Effector CD4-positive, alpha-beta T cell (primary cell): ENCODE data around the gene PRLH. TPM values are rescaled to one million over a fixed set of nuclear protein-coding genes. Genes with fewer than 3 reads are reported as not detected.

Source experiments
- DNase-seq: peaks from one replicate; pipeline ENCODE4 v3.0.0-alpha.2; 2020
- total RNA-seq: gene quantifications from one replicate; lab custom pipeline; 2026; lab: John Stamatoyannopoulos, UW

PRLH gene, protein sequence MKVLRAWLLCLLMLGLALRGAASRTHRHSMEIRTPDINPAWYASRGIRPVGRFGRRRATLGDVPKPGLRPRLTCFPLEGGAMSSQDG
- not detected for total RNA-seq

DNA sequence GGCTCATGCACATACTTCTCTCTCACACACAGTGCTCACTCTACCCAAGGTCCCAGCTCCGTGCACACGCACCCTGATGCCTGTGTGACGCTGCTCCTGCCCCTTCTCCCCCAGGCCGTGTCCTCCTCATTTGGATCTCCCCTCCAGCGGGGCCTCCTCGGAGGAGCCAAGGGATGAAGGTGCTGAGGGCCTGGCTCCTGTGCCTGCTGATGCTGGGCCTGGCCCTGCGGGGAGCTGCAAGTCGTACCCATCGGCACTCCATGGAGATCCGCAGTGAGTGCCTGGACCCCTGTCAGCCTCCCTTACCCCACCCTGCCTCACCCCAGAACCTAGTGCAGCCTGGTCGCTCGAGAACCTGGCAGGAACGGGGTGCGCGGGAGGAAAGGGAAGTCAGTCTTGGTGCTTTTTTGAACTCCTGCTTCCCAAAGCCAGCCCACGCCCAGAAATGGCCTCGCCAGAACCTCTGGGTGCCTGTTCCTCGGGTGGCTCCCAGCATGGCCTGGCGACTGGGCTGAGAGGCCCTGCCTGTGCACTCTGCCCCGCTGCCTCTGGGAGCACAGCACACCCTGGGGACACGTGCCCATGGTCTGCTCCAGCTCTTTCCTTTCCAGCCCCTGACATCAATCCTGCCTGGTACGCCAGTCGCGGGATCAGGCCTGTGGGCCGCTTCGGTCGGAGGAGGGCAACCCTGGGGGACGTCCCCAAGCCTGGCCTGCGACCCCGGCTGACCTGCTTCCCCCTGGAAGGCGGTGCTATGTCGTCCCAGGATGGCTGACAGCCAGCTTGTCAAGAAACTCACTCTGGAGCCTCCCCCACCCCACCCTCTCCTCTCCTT is at the start of gene PRLH:
Gene PRLH, plus strand, starts transcription at position 174 of the 835 bp plus-strand sequence. Its CDS starts 0 bp downstream, at position 174.
- no peak for DNase-seq

DNA sequence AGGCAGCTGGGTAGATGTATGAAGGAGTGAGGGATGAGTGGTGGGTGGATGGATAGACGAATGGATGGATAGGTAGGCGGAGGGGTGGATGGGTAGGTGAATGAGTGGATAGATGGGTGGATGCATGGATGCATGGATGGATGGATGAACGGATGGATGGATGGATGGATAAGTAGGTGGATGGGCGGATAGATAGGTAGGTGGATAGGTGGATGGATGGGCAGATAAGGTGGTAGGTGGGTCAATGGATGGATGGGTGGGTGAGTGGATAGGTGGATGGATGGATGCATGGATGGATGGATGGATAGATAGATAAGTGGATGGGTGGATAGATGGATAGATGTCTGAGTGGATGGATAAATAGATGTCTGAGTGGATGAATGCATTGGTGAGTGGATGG is 49.2 kb upstream of the PRLH start:
- no peak for DNase-seq

DNA sequence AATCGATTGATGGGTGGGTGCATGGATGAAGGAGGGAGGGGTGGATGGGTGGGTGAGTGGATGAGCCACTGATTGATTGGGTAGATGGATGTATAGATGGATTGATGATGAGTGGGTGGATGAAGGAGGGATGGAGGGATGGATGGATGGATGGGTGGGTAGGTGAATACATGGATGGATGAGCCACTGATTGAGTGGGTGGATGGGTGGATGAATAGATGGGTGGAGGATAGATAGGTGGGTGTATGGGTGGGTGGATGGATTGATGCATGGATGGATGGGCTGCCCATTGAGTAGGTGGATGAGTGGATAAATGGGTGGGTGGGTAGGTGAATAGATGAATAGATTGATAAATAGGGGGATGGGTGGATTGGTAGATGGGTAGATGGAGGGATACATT is 48.4 kb upstream of the PRLH start:
- no peak for DNase-seq

DNA sequence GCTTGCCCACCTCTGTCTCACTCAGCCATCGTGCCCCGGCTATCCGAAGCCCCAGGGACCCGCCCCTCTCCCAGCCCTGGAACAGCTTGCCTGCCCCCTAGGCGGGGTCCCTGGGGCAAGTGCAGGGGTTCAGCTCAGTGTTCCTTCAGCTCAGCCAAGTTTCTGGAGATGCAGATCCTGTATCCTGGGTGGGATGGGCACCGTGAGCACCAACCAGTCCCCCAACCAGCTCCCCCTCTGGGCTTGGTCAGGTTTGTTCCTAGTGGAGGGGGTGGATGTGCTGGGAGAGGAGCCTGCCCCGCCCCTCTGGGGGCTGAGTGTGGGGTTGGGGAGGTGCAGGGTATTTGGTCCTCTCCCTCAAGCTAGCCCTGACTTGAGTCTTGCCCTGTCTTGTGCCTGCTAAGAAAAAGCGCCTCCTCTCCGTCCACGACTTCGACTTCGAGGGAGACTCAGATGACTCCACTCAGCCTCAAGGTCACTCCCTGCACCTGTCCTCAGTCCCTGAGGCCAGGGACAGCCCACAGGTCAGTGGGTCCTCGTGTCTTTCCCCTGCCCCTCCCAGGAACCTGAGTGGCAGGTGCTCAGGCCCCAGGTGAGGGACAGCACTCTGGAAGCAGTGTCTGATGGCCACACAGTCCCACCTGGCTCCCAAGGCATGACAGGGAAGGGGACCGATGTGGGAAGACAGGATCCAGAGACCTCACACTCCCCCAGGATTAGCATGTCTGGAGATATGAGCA is 46.7 kb upstream of the PRLH start:
- DNase-seq, result no peak

DNA sequence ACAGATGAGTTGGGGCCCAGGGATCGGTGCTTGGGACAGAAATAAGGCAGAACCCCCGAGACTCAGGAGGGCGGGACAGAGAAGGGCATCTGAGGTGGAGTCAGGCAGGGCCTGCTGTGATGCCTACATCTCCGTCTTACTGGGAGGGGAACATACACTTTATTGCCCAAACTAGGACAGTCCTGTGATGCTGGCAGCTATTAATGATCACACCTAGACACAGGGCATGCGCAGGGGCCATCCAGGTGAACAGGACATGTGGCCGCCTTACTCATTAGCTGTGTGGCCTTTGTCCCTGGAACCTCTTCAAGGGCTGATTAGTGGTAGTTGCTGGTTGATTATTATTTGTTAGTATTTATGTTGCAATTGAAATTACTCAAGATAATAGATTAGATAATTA is 46.1 kb upstream of the PRLH start:
- no peak for DNase-seq

DNA sequence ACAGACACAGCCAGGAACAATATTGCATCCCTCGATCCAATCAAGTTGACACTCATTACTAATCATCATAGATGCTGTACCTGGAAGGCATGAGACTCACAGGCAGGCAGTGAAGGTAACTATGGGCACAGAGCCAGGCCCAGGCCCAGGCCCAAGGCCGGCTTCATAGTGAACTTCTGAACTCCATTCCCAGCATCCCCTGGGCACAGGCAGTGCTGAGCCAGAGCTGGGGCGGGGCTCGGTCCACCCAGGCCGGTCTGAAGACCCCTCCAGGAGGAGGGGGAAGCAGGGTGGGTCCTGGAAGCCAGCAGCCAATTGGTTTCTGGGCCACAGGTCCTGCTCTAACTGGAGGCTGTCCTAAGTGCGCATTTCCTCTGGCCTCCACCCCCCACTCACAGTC is 41.7 kb upstream of the PRLH start:
- no peak for DNase-seq

DNA sequence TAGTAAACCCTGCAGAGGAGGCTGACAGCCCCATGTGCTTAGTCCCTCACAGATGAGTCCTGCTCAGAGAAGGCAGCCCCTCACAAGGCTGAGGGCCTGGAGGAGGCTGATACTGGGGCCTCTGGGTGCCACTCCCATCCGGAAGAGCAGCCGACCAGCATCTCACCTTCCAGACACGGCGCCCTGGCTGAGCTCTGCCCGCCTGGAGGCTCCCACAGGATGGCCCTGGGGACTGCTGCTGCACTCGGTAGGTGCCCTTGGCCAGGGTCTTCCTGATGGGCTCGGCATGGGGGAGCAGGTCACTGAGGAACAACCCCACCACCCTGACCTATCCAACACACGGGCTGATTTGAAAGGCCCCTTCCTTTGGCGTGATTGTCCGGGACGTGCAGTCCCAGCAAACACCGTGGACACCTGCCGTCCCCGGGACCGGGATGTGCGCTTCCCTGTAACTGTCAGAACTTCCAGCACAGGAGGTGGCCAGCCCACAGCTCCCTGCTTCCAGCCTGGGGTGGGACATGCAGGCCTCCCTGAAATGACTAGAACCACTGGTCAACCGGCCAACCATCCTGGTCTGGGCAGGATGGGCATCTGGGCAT is 40.7 kb upstream of the PRLH start:
- no peak for DNase-seq

DNA sequence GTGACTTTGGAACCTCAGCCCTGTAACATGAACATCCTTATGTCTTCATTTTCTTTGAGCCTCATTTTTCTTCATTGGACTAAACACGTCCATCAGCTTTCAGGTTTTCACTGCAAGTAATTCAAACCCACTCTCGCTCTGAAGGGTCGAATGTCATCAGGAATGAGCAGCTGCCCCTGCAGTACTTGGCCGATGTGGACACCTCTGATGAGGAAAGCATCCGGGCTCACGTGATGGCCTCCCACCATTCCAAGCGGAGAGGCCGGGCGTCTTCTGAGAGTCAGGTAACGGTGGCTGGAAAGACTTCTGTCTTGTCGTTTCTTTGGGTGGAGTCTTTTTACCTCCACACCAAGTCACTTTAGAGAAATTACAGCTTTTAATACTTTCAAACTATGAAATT is 39.1 kb upstream of the PRLH start:
- DNase-seq, result no peak

DNA sequence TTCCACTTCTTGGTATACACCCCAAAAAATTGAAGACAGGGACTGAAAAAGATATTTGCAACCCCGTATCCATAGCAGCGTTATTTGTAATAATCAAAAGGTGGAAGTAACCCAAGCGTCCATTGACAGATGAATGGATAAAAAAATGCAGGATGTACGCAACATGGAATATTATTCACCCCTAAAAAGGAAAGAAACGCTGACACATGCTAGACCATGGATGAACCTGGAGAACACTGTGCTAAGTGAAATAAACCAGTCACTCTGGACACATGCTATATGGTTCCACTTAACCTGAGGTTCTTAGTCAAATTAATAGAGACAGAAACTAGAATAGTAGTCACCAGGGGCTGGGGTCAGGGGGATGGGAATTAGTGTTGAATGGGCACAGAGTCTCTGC is 38.6 kb upstream of the PRLH start:
- DNase-seq, result no peak

DNA sequence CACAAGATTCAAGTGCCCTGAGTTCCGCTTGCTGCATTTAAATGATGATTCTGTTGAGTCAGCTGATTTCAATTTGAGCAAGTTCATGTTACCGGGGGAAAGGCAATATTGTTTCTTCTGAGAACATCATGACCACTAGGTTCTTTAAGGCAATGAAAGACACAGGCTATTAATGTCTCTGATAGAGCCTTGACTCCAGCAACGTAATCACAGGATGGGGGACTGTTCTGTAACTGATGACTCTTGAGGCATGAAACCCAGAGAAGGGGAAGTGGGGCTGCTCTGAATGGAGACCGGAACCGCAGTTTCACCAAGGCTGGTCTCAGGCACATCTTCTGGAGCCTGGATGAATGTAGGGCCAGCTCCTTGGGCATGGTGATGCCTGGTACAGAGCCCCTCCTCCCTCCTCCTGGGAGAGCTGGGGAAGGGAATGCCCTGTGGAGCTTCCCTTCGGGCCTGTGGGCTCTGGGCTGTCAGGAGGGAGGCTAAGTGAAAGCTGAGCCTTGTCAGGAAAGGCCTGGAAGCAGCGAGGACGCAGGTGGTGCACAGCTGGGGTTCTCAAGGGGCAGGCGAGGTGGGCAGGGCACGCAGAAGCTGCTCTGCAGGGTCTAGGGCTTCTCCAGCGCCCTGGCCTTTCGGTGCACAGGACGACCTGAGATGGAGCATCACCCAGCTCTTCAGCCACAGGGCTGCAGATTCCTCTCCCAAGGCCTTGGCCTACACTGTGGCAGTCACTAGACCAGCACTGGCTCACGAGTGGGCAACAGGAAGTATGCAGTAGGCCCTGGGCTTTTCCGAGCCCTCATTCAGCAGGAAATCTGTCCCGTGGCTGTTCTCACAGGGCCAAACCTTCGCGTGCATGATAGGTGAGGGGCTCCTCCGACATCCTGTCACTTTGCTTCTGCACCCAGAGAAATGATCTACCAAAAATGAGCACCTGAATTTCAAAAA is 36.6 kb upstream of the PRLH start:
- no peak for DNase-seq

DNA sequence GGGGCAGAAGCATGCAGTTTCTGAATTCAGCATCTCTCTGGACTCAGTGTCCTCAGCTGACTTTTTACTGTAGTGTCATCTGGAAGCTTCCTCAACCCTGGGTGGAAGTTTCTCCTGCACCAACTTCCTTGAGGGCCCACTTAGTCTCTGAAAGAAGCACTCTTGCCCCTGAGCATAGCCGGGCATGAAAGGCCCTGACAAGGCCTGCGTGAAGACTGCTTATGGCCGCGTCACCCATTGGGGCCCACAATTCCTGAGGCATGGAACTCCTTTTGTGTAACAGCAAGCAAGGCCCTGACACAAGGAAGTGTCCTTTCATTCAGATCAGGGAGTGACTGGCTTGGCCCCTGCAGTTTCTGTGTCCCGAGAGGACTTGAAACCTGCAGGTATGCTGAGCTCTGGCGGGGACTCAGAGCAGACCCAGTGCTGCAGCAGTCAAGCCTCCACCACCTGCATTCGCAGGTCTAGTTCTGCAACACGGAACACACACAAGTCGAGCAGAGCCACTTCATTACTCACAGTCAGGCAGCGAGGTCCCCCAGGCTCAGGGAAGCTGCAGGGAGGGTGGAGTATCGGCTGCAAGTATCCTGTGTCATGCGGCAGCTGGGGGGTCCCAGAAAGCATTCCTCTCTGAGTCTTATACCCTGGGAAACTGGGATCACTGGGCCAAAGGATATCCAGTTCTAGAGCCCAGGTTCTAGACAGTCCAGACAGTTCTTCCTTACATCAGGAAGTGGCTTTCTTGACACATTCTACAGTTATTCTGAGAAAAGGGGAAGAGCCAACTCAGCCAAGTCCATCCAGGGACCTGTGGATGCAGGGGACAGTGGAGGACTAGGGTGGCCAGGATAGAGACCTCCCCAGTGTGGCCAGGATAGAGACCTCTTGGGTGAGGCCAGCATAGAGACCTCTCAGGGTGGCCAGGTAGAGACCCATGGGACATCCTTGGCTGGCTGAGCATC is 35.6 kb upstream of the PRLH start:
- DNase-seq, result no peak

DNA sequence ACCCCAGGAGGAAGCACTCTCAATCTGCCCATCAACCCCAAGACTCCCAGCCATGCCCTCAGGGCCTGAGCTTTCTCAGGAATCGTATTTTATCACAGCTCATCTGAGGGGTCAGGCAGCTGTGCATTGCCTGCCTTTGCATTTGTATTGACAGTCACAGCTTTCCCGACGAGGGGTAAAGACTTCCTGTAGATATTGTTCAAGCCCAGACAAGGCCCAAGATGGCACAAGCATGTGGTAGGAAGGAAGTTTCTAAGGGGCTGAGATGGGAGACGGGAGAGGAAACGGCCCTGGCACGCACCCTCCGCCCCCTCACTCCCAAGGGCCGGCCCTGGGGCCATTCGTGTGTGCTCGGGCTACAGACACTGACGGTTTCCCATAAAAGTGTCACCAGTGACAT is 34.2 kb upstream of the PRLH start:
- DNase-seq, result no peak

DNA sequence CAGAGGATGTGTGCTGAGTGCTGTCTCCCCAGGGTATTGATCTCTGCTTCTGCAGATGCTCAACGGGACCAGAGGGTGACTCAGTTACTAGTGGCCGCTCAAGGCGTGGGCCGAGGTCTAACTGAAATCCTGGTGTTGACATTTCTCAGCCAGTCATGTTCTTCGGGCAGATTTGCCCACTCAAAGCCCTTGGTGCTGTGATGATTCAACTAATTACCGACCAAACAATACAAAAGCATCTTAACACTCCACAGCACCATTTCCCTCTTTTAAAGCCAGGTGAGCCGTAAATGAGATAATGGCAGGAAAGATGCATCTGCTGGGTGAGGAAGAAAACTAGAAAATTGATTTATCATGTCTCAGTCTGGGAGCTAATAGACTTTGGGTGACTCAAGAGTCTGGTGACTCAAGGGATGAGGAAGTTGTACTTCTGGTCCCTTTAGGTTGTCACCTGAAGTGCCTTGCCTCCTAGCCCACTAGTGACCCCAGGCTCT is 32.7 kb upstream of the PRLH start:
- DNase-seq, result no peak

DNA sequence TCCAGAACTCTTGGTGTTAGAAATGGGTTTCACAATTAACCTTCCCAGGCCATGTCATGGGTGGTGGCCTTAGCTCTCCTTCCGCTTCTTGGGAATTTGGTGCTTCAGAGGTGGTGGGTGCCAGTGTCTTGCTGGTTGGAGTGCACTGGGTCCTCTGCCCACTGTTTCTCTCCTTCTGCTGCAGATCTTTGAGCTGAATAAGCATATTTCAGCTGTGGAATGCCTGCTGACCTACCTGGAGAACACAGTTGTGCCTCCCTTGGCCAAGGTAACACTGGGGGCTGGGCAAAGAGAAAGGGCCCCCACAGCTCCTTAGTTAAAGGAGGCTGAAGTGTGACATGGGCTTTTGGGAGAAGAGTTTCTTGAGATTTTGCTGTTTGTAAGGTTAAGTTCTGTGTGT is 32.0 kb upstream of the PRLH start:
- no peak for DNase-seq

DNA sequence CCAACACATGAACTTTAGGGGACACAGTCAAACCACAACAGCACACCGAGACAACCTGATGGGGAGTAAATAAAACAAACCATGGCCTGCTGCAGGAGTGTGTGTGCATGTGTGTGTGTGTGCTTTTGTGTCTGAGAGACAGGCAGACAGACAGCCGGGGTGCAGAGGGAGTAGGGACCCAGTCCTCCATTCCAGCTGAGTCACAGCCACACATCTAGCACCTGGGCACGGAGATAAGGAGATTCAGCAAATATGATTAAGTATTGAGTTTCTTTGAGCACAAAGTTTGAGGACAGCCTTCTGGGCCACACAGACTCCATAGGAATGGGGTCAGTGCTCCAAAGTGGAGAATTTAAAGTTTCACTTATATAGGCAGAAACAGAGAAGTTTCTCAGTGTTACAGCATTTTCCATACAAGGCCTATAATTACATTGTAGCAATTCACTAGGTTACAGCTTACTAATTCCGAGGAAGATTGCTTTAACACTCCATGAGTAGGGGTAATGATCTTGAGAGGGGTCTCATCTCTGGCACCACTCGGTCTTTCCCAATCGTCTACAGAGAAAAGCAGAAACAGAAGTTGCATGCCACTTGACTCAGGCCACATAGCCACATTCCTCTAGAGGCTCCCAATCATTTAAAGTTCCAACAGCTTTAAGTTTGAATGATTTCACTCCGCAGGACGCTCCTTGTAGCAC is 30.8 kb upstream of the PRLH start:
- no peak for DNase-seq

DNA sequence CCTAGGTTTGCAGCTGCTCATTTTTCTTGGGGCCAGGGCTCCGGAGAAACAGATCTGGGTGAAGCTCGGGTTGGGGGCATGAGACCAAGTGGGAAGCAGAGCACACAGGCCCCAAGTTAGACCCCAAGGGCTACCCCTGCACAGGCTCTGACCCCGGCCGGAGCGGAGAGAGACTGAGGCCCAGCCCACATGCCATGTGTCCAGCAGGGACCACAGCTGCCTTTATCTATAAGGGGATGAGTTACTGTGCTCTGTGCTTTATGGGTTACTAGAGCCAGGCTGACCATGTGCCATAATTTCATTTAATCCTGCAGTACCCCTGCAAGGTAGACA is 30.3 kb upstream of the PRLH start:
- no peak for DNase-seq

DNA sequence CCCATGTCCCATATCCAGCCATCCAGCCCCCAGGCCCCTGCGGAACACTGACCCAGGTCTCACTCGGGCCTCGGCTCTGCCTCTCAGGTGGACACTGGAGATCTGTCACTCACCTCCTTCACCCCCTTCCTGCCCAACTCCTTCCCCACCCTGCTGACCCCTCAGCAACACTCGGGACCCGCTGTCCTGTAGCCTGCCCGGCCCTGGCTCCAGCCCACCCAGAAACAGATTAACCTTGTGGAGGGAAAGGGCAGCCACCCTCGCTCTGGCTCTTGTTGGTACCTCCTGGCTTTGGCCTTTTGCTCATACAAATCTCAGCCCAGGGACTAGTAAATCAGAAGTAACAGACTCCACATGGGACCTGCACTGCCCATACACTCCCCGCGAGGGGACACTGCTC is 29.8 kb upstream of the PRLH start:
- no peak for DNase-seq

DNA sequence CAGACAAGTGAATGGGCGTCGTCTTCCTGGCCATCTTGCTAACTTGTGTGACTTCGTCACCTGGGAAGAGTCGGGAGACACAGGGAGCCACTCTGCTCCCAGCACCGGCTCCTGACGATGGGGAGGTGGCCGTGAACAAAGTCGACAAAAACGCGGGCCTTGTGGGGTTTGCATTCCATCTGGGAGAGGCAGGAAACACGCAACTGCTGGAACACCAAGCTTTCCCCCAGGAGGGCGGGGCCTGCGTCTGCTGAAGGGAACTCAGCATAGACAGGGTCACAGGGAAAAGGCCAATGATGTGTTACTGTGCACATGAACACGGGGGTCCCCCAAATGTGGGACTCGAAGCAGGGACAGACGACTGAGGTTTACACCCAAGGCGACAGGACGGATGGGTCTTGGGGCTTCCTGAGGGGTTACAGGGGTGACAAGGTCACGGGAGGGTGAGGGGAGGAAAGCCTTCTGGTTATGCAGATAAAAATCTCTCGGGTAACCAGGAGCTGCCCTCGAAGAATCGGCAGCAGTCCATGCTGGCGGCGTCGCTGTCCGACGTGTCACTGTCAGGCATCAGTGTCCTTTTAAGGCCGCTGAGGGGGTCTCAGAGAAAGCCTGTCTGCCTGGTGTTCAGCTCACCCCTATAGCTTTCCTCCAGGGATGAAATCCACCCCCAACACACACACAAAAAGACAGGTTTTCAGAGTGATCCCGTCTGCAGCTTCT is 28.2 kb upstream of the PRLH start:
- no peak for DNase-seq

DNA sequence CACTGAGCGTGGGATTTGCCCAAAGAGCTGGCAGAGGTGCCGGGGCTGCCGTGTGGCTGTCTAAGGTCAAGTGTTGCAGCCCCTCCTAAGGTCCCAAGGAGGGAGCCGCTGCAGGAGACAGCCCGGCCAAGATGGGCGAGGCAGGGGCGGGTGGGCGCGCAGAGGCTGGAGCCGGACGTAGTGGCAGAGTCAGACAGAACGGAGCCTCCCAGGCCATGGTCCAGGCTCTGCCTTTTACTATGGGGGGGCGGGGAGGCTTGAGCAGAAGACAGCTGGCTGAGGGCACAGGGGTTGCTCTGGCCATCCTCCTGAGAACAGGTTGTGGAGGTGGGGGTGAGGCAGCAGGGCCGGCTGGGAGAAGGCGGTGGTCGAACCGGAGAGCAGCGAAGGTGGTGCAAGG is 27.5 kb upstream of the PRLH start:
- DNase-seq, result no peak

DNA sequence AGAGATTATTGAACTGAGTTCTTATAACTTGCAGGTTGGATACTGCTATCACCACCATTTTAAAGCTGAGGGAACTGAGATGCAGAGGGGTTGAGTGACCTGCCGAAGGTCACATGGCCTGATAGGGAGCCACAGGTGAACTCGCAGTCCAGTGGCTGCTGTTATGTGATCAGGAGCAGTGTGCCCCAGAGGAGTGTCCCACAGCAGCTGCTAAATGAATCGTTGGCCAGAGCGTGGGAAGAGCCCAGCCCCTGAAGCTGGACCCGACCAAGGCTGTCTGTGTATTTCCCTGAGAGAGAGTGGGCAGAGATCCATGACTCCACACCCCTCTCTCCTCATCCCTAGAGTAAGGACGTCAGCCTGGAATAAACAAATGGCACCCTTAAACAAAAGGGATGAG is 26.7 kb upstream of the PRLH start:
- no peak for DNase-seq
